GM21423 (cell line): Measurements from ENCODE around the gene ITPR2.
"Not testable (repeated sequence)": the region's sequence is repeated elsewhere in the genome, so short reads cannot be mapped to it uniquely, and the experiment has no call there.

Source experiments
- ATAC-seq: cut with Tn5 transposase; IDR thresholded peaks from one replicate; pipeline ENCODE4 v1.9.1; 2021; ENCODE audit warnings: mild to moderate bottlenecking, moderate library complexity; ENCODE audit not compliant: unreplicated experiment

The ITPR2 gene

GRCh38 chr12:26851031-26851809 is 18.2 kb upstream of the ITPR2 start:
- ATAC-seq = no peak

GRCh38 chr12:26848156-26848825 is 15.3 kb upstream of the ITPR2 start:
- no peak for ATAC-seq

DNA sequence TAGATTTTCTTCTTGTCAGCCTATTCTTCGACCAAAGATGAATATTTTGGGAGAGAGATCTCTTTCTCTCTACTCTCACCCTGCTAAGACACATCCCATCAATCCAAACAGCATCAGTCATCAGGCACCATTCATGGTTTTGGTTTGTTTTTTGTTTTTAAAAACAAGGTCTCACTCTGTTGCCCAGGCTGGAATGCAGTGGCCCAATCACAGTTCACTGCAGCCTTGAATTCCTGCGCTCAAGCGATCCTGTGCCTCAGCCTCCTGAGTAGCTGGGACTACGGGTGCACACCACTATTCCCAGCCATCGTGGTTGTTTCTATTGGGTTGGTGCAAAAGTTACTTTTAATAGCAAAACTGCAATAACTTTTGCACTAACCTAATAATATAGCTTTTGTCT is 14.4 kb upstream of the ITPR2 start:
- ATAC-seq = no peak

DNA sequence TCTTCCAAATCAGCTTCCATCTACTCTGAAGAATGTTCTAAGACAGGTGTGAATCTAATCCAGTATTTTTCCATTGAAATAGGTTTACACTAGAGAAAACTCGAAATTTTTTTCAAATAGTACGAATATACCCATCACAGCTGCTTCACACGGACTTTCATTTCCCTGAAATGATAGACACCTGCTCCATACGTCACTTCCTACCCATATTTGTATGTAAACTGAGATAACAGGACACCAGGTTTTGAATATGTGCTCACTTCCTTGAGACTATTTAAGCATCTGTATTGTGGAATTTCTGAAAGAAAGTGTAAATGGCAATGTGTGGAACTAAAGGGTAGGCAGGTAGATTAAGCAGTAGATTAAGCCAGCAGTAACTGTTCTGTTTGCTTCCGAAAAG is 13.4 kb upstream of the ITPR2 start:
- no peak for ATAC-seq

GRCh38 chr12:26845984-26846383 is 13.0 kb upstream of the ITPR2 start:
- no peak for ATAC-seq

DNA sequence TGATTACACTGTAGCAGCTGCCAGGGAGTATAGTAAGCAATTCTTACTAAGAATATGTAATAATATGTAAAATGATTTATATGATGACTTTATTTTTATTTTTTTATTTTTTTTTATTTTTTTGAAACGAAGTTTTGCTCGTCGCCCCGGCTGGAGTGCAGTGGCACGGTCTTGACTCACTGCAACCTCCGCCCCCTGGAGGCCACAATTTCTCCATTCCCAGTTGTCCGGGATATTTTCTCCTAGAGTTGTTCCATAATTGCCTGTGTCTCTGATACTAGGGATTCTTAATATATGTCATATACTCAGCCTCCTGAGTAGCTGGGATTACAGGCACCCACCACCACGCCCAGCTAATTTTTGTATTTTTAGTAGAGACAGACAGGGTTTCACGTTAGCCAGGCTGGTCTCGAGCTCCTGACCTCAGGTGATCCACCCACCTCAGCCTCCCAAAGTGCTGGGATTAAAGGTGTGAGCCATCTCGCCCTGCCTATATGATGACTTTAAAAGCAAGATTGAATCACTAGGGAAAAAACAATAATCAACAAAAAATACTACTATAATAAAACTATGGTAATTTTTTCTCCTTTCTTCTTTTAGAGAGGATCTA is 12.2 kb upstream of the ITPR2 start:
- no peak for ATAC-seq

DNA sequence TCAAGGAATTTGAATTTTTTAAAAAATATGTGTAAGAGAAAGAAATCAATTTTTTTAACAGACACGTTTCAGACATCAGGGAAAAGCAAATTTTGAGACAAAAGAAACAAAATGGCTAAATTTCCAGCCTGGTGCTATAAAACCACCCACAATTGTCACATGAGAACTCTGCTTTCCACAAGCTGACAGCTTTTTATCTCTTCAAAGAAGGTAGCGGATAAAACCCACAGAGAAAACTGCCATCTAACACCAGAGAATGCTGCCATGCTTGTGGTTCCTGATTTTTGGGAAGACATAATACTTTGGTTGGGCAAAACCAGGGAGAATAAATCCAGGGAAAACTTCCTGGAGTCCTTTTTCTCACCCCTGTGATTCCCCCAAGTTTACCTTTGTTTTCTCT is 10.3 kb upstream of the ITPR2 start:
- no peak for ATAC-seq

- no peak for ATAC-seq
Observed at GRCh38 chr12:26841085-26841484, 8.1 kb upstream of the ITPR2 start.

GRCh38 chr12:26839512-26839911 is 6.5 kb upstream of the ITPR2 start:
- ATAC-seq = no peak

DNA sequence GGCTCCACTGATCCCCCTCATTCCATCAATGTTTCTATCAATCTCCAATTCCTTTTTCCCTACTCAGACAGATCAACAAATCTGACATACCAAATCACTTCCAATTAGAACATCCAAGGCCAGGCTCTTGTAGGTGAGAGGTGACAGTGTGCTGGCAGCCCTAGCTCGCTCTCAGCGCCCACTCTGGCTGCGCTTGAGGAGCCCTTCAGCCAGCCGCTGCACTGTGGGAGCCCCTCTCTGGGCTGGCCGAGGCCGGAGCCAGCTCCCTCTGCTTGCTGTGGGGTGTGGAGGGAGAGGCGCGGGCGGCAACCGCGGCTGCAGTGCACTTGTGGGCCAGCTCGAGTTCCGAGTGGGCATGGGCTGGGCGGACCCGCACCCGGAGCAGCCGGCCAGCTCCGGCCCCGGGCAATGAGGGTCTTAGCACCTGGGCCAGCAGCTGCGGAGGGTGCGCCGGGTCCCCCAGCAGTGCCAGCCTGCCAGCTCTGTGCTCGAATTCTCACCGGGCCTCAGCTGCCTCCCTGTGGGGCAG is 6.0 kb upstream of the ITPR2 start:
- ATAC-seq = no peak

DNA sequence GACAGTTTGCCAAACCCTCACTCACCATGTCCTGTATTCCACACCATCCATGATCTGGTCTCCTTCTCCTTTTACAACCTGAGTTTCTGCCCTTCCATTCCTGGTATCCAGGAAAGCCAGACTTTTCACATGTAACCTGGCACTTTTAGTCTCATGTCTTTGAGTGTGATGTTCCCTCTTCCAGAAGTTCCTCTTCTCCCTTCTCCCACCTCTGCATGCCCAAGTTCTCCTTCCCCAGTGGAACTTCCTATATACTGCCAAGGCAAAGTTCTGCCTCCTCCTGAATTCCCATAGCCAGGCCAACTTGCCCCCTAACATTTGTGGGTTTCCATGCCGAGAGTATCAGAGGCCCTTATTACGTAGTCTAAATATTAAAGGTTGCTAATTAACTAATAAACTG is 3.2 kb upstream of the ITPR2 start:
- no peak for ATAC-seq

GRCh38 chr12:26834503-26835060 is 1.6 kb upstream of the ITPR2 start:
- ATAC-seq = not testable (repeated sequence)

DNA sequence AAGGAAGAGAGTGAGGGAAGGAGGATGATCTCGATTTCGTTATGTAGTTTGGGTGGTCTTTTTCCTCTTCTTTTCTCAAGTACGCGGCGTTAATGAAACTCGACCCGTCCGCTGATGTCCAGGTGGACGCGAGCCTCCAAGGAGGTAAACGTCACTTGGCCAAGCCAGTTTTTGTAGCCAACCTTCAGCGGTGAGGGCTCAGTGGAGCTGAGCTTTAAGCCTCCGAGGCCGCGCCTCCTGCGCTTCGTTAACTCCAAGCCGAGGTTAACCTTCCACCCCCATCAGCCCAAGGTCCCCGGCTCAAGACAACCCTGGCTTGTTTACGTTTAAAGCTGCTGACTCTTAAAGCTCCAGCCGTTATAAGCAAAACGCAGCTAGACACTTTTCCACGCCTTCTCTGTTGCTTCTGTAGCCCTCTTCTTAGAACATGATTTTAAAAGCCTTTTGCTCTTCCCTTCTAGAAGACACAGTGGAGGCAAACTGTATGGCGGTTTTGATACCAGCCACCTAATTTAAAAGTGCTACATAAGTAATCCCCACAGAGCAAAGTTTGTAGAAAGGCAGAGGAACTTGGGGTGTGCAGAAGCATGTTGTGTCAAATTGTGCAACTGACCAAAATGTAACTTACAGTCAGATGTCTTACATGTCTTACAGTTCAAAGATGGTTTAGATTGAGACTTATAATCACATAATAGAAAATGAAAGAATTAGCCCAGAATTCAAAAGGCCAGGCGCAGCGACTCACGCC is 923 bp upstream of the ITPR2 start:
- no peak for ATAC-seq

- ATAC-seq = peak; percentile 50
Observed at GRCh38 chr12:26831951-26832821, 808 bp downstream of the ITPR2 start.

DNA sequence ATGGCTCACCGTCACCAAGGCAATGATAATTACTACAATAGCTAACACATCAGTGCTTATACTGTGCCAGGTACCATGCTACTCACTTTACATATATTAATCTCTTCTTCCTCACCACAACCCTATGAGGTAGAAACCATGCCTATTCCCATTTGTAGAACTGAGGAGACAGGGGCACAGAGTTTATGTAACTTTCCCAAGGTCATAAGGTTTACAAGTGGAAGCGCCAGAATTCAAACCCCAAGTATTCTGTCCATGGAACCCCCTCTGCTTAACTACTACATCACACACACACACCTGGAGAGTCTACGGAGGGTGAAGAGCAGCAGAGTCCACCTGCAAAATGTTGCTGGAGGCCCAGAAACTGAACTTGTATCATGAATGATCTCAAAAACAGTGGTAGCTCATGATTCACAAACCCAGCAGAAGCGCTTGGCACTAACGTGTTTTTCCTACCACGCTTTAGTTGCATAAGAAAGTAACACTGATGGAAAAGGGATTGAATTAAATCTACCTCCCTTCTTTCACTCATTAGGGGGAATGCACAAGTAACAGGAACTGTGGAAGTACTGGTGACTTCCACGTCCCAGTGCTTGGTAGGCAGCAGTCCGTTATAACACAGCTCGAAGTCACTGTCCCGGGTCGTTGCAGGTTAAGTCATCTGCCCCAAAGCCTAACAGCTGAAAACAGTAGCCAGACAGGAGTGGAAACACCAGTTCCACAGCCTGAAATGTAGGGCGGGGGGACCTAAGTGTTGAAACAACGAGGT is 2.0 kb downstream of the ITPR2 start:
- no peak for ATAC-seq

GRCh38 chr12:26830363-26830762 is 2.6 kb downstream of the ITPR2 start:
- no peak for ATAC-seq

DNA sequence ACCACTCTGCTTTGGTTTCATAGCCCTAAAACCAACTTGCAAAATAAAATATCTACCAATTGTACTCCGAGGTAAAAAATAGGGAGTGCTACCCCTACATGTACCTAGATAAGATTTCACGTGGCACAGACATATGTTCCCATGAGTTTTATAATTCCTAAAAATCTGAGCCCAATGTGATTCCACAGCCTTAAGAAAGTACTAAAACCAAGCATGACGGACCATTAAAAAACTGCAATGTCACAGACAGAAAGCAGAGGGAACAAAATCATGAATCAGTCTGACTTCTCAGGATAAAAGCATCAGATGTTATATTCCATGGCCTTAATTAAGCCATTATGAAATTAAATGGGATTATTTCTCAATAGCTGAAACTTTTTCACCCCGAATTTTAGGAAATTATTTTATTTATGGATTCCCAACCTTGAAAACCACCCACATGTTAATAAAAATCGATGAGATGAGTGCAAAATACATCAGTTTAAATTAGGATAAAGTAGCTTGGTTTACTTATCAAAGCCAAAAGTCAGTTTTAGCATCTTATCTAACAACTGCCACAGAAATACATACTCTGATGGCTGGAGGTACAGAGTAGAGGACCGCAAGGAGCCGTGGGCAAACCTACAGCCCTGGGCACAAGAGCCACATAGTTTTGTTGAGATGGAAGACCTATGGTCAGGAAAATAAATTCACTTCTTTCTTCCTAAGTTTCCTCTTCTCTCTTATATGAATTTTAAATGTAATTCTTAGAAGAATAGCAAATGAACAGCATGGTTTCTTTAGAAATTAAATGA is 4.5 kb downstream of the ITPR2 start:
- ATAC-seq = no peak

GRCh38 chr12:26826437-26826836 is 6.6 kb downstream of the ITPR2 start:
- no peak for ATAC-seq
